GM13977 (cell line): ENCODE results near the gene SVOP.

Source experiments
- DNase-seq: peaks from one replicate; pipeline ENCODE4 v3.0.0; 2012; ENCODE audit warnings: low spot score
- in situ Hi-C: fragments of 300-500 bp; cut with MboI; formaldehyde crosslinking; loops from one replicate; pipeline ENCODE4 v1.12.0; 2022; ENCODE audit warnings: low sequenced_read_pairs, low pct_unique_long_range_greater_than_20kb, mixed read lengths, inconsistent platforms; ENCODE audit not compliant: unreplicated experiment
- TF ChIP-seq, protein P1 (sequence below): IDR thresholded peaks from 2 replicates; pipeline ENCODE4 v1.5.1; 2012; ENCODE audit warnings: mild to moderate bottlenecking, control low read depth; ENCODE audit not compliant: insufficient read depth; ENCODE audit errors: extremely low read depth, missing control alignments

Gene SVOP

GRCh38 chr12:108915632-108916133, 105.2 kb downstream of the SVOP start:
- DNase-seq: no peak

GRCh38 chr12:108914121-108914531, 106.7 kb downstream of the SVOP start:
- no peak for DNase-seq
- in situ Hi-C loops: no loop called here
- TF ChIP-seq, protein P1, sequence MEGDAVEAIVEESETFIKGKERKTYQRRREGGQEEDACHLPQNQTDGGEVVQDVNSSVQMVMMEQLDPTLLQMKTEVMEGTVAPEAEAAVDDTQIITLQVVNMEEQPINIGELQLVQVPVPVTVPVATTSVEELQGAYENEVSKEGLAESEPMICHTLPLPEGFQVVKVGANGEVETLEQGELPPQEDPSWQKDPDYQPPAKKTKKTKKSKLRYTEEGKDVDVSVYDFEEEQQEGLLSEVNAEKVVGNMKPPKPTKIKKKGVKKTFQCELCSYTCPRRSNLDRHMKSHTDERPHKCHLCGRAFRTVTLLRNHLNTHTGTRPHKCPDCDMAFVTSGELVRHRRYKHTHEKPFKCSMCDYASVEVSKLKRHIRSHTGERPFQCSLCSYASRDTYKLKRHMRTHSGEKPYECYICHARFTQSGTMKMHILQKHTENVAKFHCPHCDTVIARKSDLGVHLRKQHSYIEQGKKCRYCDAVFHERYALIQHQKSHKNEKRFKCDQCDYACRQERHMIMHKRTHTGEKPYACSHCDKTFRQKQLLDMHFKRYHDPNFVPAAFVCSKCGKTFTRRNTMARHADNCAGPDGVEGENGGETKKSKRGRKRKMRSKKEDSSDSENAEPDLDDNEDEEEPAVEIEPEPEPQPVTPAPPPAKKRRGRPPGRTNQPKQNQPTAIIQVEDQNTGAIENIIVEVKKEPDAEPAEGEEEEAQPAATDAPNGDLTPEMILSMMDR: no peak

More at GRCh38 chr12:108915632-108916133, 105.2 kb downstream of the SVOP start:
- TF ChIP-seq, protein P1: no peak
- in situ Hi-C loops: no loop called here

- no peak for DNase-seq
- TF ChIP-seq, protein P1: no peak
- in situ Hi-C loops: no loop called here
Observed at GRCh38 chr12:108912361-108912760, 108.5 kb downstream of the SVOP start.

- in situ Hi-C loops: no loop called here
- DNase-seq: no peak
- TF ChIP-seq, protein P1: no peak
Observed at GRCh38 chr12:108911915-108912314, 109.0 kb downstream of the SVOP start.

DNA sequence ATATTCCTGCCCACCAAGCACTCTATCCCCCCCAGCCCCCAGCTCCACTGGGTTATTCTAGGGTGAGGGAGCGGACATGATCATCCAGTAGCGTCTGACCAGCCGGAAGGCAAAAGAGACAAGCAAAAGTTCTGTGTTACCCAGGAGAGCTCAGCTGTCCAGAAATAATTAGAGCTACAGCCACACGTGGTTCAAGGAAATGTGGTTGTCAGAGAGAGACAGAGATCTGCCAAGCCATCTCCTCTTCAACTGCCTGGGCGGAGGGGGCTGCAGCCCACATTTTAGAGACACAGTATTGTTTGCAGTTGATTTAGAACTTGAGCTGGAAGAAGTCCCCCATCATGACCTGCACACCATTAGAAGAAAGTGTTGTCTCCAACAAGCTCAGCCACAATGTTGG, 110.5 kb downstream of the SVOP start:
- no peak for DNase-seq
- in situ Hi-C loops: no loop called here
- TF ChIP-seq, protein P1: no peak

GRCh38 chr12:108907839-108908351, 113.0 kb downstream of the SVOP start:
- in situ Hi-C loops: no loop called here
- TF ChIP-seq, protein P1: no peak
- DNase-seq: no peak
